Peyer's patch (tissue), 4 donors: ENCODE results near the gene MICAL3.

Experiments used
- CTCF ChIP-seq, 6 experiments: fragments of 450-650 bp in 4 of 6; fragments of 200-600 bp in 2 of 6; sonication (generic) in 1 of 6; IDR thresholded peaks; one replicate each; pipeline ENCODE4 v1.5.1; 2017 to 2019; ENCODE audit warnings: antibody characterized with exemption in 6 of 6, mild to moderate bottlenecking in 3 of 6, moderate library complexity in 1 of 6
- POLR2A ChIP-seq, 2 donors: fragments of 450-650 bp; IDR thresholded peaks; one replicate each; pipeline ENCODE4 v1.5.1; 2017; ENCODE audit warnings: antibody characterized with exemption in 2 of 2, mild to moderate bottlenecking in 2 of 2, moderate library complexity in 2 of 2

- TF ChIP-seq CTCF (IDR thresholded peaks at IDR 0.05) (no peak), POLR2A (IDR thresholded peaks at IDR 0.05) (no peak)
These were observed 158.9 kb downstream of the MICAL3 start for GRCh38 chr22:17865183-17866055.
